Daoy (cell line): Measurements from ENCODE around the gene FHOD3. TPM values are rescaled to one million over a fixed set of nuclear protein-coding genes. Genes with fewer than 3 reads are reported as not detected.

Experiments used
- total RNA-seq: library from RNA; depleted of rRNA; stranded (reverse); fragments of >200 nt; shearing (Covaris generic); gene quantifications from 2 replicates; pipeline ENCODE4 v1.2.3, GENCODE V29; 2014; rRNA removed

Gene FHOD3
- total RNA-seq, 1 experiment from 2014 or later, result 17.8 TPM

Other genes with a start within 250 kb of the FHOD3 start
- gene RPRD1A, start 230.2 kb upstream of the FHOD3 start, total RNA-seq, result 47.9 and 60.4 TPM in 2 replicates
- gene SLC39A6, start 168.4 kb upstream of the FHOD3 start, total RNA-seq, result 57.9 and 66.1 TPM in 2 replicates
- gene ELP2, start 167.8 kb upstream of the FHOD3 start, total RNA-seq, result 77.4 and 80.6 TPM in 2 replicates
- 4.4 and 4.5 TPM in 2 replicates for gene MOCOS, start 110.2 kb upstream of the FHOD3 start, total RNA-seq